ENCODE results near the gene KRT7.

KRT7 gene

DNA sequence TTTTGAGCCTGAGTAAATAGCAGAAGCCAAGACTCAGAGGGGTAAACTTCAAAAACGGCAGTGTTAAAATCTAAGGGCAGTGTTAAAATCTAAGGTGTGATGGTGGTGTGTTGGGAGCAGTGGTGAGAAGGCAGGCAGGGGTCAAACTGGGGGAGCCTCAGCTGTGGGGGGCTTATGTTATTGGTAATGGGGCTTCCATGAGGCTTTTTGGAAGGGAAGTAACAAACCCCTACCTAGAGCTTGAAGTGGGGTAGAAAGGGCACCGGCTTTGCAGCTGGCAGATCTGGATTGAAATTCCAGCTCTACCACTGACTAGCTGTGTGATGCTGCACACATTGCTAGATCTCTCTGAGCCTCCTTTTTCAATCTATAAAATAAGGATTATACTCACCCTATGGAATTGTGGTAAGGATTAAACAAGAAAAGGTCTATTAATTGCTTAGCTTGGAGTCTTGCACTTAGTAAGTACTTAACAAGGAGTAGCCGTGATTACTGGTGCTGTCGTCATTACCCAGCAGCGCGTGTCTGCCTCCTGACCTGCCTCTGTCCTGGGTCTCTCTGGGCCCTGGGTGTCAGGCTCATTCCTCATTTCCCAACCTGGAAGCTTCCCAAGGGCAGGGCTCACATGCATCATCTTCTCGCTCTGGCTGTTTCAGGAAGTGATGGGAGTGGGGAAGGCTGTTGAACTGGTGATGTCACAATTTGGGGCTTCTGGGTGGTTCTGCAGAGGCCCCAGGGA, 22.7 kb upstream of the KRT7 start:
- Histone ChIP-seq H3K9ac (ENCODE audit: low read length) (no peak overlapping the region), H3K4me1 (ENCODE audit: control insufficient read depth, insufficient read depth, low read length) (peaks cover 24% of the 10 kb centered on the region), H3K4me3 (ENCODE audit: low read length) (no peak overlapping the region), H3K27me3 (ENCODE audit: control insufficient read depth, insufficient read depth, low read length) (no peaks in the 10 kb centered on the region), H3K36me3 (ENCODE audit: control insufficient read depth, insufficient read depth, low read length) (no peaks in the 10 kb centered on the region), H3K9me3 (ENCODE audit: control insufficient read depth, low read length) (no peaks in the 10 kb centered on the region)

DNA sequence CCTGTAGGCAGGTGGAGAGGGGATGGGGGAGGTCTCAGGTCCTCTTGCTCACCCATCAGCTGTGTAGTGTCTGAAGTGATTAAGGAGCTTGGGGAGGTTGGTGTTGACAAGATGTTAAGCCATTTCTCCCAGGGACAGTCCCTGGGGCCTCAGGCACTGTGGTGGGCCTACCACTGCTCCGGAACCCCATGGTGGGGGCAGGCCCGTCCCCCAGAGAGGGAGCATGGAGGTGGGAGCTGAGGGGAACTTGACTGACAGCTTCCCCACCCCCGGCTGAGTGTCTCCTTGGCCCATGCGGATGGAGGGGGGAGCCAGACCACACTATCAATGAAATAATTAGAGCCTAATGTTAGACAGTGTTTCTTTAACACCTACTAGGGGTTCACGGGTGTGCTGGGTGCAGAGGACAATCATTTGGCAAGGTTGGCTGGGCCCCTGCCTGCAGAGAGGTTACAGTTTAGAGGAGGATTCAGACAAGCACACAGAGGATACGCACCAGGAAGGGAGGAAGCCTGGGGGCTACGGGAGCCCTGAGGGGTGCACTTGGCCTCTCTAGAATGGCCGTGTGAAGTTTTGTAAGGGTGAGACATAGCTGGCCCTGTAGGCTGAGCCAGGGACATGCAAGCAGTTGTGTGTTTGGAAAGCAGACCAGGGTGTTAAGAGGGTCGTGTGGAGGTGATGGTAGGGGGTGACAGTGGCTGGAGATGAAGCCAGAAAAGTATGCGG, 22.0 kb upstream of the KRT7 start:
- H3K27me3 ChIP-seq (ENCODE audit: control insufficient read depth, insufficient read depth, low read length), result no peaks in the 10 kb centered on the region
- no peak overlapping the region for H3K9ac ChIP-seq (ENCODE audit: low read length)
- H3K36me3 ChIP-seq (ENCODE audit: control insufficient read depth, insufficient read depth, low read length), result no peaks in the 10 kb centered on the region
- no peaks in the 10 kb centered on the region for H3K9me3 ChIP-seq (ENCODE audit: control insufficient read depth, low read length)
- H3K4me1 ChIP-seq (ENCODE audit: control insufficient read depth, insufficient read depth, low read length), result peaks cover 32% of the 10 kb centered on the region
- H3K4me3 ChIP-seq (ENCODE audit: low read length), result no peak overlapping the region

DNA sequence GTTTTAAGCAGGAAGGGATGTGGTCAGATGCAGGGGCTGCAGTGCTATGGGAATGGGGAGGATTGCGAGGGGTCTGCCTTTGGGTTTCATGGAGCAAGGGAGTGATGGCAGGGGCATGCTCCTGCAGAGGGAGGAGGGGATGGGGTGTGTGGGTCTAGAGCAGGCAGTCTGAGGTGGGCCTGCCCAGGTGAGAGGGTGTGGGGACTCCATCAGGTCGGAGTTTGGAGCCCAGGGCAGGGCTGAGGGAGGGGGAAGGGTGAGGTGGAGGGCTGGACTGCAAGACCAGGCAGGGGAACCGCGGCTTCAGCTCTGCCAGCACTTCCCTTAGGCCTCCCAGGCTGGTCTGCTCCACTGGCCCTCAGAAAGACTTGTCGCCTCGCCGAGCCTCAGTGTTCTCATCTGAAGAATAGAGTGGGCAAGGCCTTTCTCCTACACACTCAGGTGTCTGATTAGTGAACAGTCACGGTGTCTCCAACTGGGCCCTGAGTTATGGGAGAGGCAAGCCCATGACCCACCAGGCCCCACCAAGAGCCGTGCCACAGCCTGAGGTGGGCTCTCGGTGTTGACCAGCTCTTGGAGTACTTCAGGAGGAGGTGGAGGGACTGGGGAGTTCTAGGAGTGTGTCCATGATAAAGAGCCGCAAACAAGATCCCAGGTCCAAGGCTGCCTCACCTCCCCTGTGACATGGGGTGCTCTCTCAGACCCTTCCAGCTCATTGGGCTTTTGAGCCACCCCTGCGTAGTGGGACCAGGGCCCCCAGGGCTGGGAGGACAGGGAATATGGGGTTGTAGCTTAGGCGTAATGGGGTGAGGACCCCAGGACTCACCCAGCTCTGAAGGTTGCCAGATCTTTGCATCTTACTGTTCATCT, 21.1 kb upstream of the KRT7 start:
- Histone ChIP-seq H3K4me1 (ENCODE audit: control insufficient read depth, insufficient read depth, low read length) (peaks cover 40% of the 10 kb centered on the region), H3K9ac (ENCODE audit: low read length) (no peak overlapping the region), H3K4me3 (ENCODE audit: low read length) (no peak overlapping the region)

DNA sequence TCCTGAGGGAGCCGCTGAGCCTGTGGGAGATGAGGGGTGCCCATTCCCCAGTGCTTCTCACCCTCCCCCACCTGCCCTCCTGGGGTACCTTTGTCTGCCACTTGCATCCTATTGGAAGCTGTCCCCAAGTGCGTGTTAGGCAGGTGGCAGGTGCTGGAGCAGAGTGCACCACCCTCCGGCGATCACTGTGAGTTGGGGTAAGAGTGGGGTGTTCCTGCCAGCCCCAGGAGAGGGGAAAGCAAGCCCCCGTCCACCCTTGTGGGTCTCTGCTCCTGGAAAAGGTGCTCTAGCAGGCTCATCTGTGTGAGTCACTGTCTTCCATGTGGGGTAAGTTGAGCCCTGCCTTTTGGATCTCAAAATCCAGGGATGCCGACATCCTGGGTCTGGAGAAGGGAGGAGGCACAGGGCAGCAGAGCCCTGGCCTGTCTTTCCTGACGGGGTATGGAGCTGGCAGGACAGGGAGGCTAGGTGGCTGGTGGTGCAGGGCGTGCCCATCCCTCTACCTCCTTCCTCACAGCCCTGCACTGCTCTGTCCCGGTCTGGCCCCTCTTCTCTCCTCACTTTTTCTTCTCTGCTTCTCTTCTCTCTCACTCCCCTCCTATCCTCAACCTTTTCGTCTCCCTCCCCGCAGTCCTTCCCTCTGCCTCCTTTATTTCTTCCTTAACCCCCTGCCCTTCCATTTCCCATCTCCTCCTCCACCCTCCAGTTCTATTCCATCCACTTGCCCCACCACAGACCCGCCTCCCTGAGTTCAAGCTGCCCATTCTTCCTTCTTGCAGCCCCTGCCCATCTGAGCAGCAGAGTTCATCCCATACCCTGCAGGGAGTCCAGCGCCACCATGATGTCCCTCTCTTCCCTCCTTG, 20.1 kb upstream of the KRT7 start:
- Histone ChIP-seq H3K9ac (ENCODE audit: low read length) (no peak overlapping the region), H3K27me3 (ENCODE audit: control insufficient read depth, insufficient read depth, low read length) (no peaks in the 10 kb centered on the region), H3K36me3 (ENCODE audit: control insufficient read depth, insufficient read depth, low read length) (no peaks in the 10 kb centered on the region), H3K9me3 (ENCODE audit: control insufficient read depth, low read length) (no peaks in the 10 kb centered on the region), H3K4me1 (ENCODE audit: control insufficient read depth, insufficient read depth, low read length) (peaks cover 36% of the 10 kb centered on the region), H3K4me3 (ENCODE audit: low read length) (no peak overlapping the region)

More for the DNA sequence above, 21.1 kb upstream of the KRT7 start:
- Histone ChIP-seq H3K36me3 (ENCODE audit: control insufficient read depth, insufficient read depth, low read length) (no peaks in the 10 kb centered on the region), H3K27me3 (ENCODE audit: control insufficient read depth, insufficient read depth, low read length) (no peaks in the 10 kb centered on the region), H3K9me3 (ENCODE audit: control insufficient read depth, low read length) (no peaks in the 10 kb centered on the region)

DNA sequence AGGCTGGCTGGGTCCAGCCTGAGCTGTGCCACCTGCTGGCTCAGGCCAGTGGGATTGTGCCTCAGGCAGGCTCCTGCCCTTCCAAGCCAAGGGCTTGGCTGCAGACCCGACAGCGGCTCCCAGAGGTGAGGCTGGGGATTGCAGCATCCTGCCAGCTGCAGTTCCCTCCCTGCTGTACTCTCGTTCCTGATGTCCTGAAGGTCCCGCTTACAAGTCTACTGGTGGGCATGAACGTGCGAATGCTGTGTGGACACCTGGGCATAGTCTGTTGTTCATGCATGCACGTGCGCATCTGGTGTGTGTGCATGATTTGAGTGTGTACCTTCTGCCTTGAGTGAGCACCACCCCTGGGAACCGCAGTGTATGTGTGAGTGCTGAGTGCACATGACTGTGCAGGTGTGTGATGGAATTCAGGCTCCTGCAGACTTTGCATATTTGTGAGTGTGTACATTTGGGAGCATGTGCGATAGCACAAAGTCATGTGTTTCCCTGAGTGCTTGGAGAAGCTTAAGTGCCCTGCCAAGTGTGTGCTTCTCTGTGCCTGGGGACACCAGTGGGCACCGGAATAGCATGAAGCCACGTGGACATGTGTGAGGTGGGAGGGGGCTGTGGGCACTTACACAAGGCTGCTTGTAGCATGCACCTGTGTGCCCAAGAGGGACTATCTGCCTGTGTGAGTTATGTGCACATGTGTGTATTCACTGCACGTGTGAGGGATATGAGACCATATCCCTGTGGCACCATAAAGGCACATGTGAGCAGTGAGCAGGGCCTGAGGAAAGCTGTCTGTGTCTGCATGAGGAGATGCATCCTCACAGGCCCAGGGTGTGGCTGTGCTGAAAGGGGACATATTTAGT, 19.3 kb upstream of the KRT7 start:
- H3K27me3 ChIP-seq (ENCODE audit: control insufficient read depth, insufficient read depth, low read length), result no peaks in the 10 kb centered on the region
- H3K9ac ChIP-seq (ENCODE audit: low read length), result no peak overlapping the region
- H3K36me3 ChIP-seq (ENCODE audit: control insufficient read depth, insufficient read depth, low read length), result no peaks in the 10 kb centered on the region
- no peak overlapping the region for H3K4me3 ChIP-seq (ENCODE audit: low read length)
- H3K4me1 ChIP-seq (ENCODE audit: control insufficient read depth, insufficient read depth, low read length), result peaks cover 28% of the 10 kb centered on the region
- H3K9me3 ChIP-seq (ENCODE audit: control insufficient read depth, low read length), result no peaks in the 10 kb centered on the region

DNA sequence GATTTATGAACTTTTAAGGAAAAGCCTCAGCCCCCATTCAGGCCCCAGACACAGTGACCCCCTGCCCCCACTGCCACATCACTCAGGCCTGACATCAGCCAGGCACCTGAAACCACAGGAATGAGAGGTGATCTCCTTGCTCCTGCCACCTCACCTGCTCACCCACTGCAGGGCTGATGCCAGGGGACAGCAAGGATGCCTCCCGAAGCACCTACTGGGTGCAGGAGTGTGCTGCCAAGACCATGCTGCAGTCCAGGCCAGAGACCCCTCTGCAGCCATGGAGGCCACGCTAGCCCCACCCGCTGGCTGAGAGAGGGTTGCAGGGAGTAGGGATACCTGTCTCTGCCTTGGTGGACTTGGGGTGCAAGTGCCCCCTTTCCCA, 18.6 kb upstream of the KRT7 start:
- Histone ChIP-seq H3K36me3 (ENCODE audit: control insufficient read depth, insufficient read depth, low read length) (no peaks in the 10 kb centered on the region), H3K9ac (ENCODE audit: low read length) (no peak overlapping the region), H3K4me1 (ENCODE audit: control insufficient read depth, insufficient read depth, low read length) (peaks cover 27% of the 10 kb centered on the region), H3K9me3 (ENCODE audit: control insufficient read depth, low read length) (no peaks in the 10 kb centered on the region), H3K27me3 (ENCODE audit: control insufficient read depth, insufficient read depth, low read length) (no peaks in the 10 kb centered on the region), H3K4me3 (ENCODE audit: low read length) (no peak overlapping the region)

DNA sequence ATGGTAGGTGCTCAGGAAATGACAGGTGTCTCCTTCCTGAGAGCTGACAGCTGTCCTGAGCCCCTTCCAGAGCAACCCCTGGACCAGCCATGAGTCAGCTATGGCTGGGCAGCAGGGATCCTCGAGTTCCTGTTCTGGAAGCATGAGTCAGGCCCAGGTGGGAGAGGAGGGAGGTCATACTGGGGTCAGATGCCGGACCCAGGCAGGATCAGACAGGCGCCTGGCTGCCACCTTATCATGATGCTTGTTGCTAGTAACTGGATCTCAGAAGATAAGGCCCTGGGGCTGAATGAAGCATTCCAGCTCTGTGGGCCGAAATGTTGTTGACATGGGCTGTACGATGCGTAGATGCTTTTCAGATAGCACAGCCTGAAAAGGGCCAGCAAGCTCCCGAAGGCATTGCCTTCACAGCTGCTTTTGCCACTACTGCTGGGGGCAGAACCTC, 17.4 kb upstream of the KRT7 start:
- no peaks in the 10 kb centered on the region for H3K9me3 ChIP-seq (ENCODE audit: control insufficient read depth, low read length)
- H3K4me1 ChIP-seq (ENCODE audit: control insufficient read depth, insufficient read depth, low read length), result peaks cover 27% of the 10 kb centered on the region
- no peaks in the 10 kb centered on the region for H3K27me3 ChIP-seq (ENCODE audit: control insufficient read depth, insufficient read depth, low read length)
- H3K9ac ChIP-seq (ENCODE audit: low read length), result no peak overlapping the region
- H3K36me3 ChIP-seq (ENCODE audit: control insufficient read depth, insufficient read depth, low read length), result no peaks in the 10 kb centered on the region
- no peak overlapping the region for H3K4me3 ChIP-seq (ENCODE audit: low read length)

DNA sequence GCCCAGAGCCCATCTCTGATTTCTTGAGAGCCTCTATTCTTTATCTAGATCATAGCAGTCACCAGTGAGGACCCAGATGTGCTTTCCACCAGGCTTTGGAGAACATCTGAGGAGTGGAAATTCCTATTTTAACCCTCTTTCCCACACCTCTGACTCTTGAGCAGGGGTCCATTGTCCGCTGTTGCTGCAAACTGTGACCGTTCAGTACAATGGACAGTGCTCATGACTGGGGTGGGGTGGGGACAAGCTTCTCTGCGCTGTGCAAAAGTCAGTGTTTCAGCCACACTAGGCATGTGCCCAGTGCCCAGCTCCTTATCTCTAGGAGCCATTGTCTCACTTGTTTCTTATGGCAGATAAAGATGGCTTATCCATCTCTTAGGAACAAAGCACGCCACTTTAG, 16.9 kb upstream of the KRT7 start:
- Histone ChIP-seq H3K9me3 (ENCODE audit: control insufficient read depth, low read length) (no peaks in the 10 kb centered on the region), H3K9ac (ENCODE audit: low read length) (no peak overlapping the region), H3K27me3 (ENCODE audit: control insufficient read depth, insufficient read depth, low read length) (no peaks in the 10 kb centered on the region), H3K4me3 (ENCODE audit: low read length) (no peak overlapping the region), H3K4me1 (ENCODE audit: control insufficient read depth, insufficient read depth, low read length) (peaks cover 27% of the 10 kb centered on the region), H3K36me3 (ENCODE audit: control insufficient read depth, insufficient read depth, low read length) (no peaks in the 10 kb centered on the region)

DNA sequence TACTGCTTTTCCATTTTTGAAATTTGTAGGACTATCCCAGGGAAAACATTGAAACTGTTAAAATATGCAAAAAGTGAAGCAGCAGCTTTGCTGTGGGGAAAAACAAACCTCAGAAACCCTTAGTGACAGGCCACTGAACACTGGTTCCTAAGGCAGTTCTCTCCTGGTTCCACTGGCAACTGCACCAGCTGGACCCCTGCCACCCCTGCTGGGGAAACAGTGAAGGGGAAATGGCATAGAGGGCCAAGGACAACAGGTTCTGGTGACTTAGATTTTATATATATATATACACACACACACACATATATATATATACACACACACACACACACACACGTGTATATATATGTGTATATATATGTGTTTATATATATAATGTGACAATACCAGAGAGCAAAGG, 16.2 kb upstream of the KRT7 start:
- H3K9me3 ChIP-seq (ENCODE audit: control insufficient read depth, low read length), result no peaks in the 10 kb centered on the region
- peaks cover 34% of the 10 kb centered on the region for H3K4me1 ChIP-seq (ENCODE audit: control insufficient read depth, insufficient read depth, low read length)
- H3K36me3 ChIP-seq (ENCODE audit: control insufficient read depth, insufficient read depth, low read length), result no peaks in the 10 kb centered on the region

DNA sequence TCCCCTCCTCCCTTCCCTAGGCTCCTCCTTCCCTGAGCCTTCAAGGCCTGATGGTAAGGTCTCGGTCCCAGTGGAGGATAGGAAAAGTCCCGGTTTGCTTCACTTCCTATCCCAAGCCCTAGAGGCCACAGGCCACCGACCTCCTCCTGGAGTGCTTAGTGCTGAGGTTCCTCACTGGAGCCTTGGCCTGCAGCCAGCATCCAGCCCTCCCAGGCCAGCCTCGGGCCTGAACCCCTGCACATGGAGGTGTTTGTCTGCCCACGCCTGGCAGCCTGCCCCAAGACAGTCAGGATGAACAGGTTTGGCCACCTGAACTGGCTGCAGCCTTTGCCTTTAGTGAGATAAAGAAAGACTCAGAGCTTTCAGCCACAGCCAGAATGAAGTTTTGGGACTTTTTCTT, 15.8 kb upstream of the KRT7 start:
- Histone ChIP-seq H3K9me3 (ENCODE audit: control insufficient read depth, low read length) (no peaks in the 10 kb centered on the region), H3K36me3 (ENCODE audit: control insufficient read depth, insufficient read depth, low read length) (no peaks in the 10 kb centered on the region), H3K27me3 (ENCODE audit: control insufficient read depth, insufficient read depth, low read length) (no peaks in the 10 kb centered on the region), H3K4me3 (ENCODE audit: low read length) (no peak overlapping the region), H3K9ac (ENCODE audit: low read length) (no peak overlapping the region), H3K4me1 (ENCODE audit: control insufficient read depth, insufficient read depth, low read length) (peaks cover 39% of the 10 kb centered on the region)

More for the DNA sequence above, 16.2 kb upstream of the KRT7 start:
- H3K9ac ChIP-seq (ENCODE audit: low read length), result no peak overlapping the region
- H3K27me3 ChIP-seq (ENCODE audit: control insufficient read depth, insufficient read depth, low read length), result no peaks in the 10 kb centered on the region
- H3K4me3 ChIP-seq (ENCODE audit: low read length), result no peak overlapping the region

DNA sequence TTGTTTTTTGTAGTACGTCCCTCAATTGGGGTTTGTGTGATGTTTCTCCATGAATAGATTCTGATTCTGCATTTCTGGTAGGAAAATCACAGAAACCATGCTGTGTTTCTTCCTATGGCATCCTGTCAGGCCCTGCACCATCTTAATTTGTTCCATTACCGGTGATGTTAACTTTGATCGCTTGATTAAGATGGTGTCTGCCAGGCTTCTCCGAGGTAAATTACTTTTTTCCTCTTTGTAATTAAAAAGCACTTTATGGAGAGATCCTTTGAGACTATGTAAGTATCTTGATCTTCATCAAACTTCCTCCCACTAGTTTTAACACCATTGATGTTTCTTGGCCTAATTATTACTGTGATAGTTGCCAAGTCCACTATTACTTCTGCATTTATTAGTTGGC, 15.0 kb upstream of the KRT7 start:
- no peaks in the 10 kb centered on the region for H3K27me3 ChIP-seq (ENCODE audit: control insufficient read depth, insufficient read depth, low read length)

More for the DNA sequence above, 15.0 kb upstream of the KRT7 start:
- Histone ChIP-seq H3K9me3 (ENCODE audit: control insufficient read depth, low read length) (no peaks in the 10 kb centered on the region), H3K4me3 (ENCODE audit: low read length) (no peak overlapping the region), H3K36me3 (ENCODE audit: control insufficient read depth, insufficient read depth, low read length) (no peaks in the 10 kb centered on the region), H3K4me1 (ENCODE audit: control insufficient read depth, insufficient read depth, low read length) (peaks cover 41% of the 10 kb centered on the region), H3K9ac (ENCODE audit: low read length) (no peak overlapping the region)
